Measurements from ENCODE around the gene HPS4. TPM values are rescaled to one million over a fixed set of nuclear protein-coding genes. Genes with fewer than 3 reads are reported as not detected.

The HPS4 gene
- total and polyA plus RNA-seq, 2 of the 8 experiments (the other 6 are each of a cell fraction or from before 2014, with no cell fraction given): 28.0 to 35.2 TPM

DNA sequence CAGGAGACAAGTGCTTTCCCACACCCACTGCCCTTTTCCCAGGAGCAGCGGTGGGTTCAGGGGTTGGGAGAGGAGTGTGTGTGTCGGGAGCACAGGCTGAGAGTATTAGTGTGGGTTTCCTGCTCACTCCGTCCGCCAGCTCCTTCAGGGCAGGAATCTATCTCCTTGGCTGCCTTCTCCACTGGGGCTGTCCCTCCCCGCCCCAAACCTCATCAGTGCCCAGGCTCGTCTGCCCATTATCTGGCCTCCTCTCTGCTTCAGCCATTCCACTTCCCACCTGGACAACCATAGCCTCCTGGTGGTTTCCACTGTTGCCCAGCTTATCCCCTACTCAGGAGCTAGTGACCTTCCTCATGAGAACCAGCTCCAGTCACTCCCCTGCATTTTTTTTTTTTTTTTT lies 34.6 kb downstream of the HPS4 start:
- Histone ChIP-seq H3K79me2 (ENCODE audit: control insufficient read depth in 1 of 2, insufficient read depth in 2 of 2, low read length in 2 of 2) (no peaks in the 10 kb centered on the region), H2AFZ (ENCODE audit: low read length) (no peak overlapping the region), H4K5ac (ENCODE audit: insufficient read length, low read depth, low read length) (no peak overlapping the region), H2BK20ac (ENCODE audit: low read length) (no peak overlapping the region), H3K9ac (replicated peaks in 1 of 4; ENCODE audit: extremely low read depth in 1 of 4, low read depth in 3 of 4, low read length in 3 of 4) (no peak overlapping the region), H3K4me1 (replicated peaks in 1 of 4; ENCODE audit: control insufficient read depth in 3 of 4, insufficient read depth in 4 of 4, low read length in 3 of 4) (no peaks in the 10 kb centered on the region), H3K36me3 (ENCODE audit: control insufficient read depth in 2 of 4, insufficient read depth in 4 of 4, low read length in 3 of 4) (peaks cover 0 to 29% (median 3%) of the 10 kb centered on the region in 4 experiments; a peak in 4 of 8 replicates), H3K23ac (ENCODE audit: insufficient read length) (no peak overlapping the region), H4K20me1 (replicated peaks in 1 of 2; ENCODE audit: control insufficient read depth in 1 of 2, insufficient read depth in 2 of 2, low read length in 2 of 2) (no peaks in the 10 kb centered on the region), H3K79me1 (ENCODE audit: low read depth, low read length) (no peaks in the 10 kb centered on the region), H2AK5ac (ENCODE audit: low read depth, low read length) (no peak overlapping the region), H3K27me3 (replicated peaks in 1 of 4; ENCODE audit: control insufficient read depth in 3 of 4, extremely low read depth in 1 of 4, insufficient read depth in 3 of 4, low read length in 3 of 4) (no peaks in the 10 kb centered on the region), H3K56ac (replicated peaks; ENCODE audit: insufficient read length, low read depth, low read length) (no peak overlapping the region), H3K4me3 (ENCODE audit: extremely low read depth in 1 of 4, insufficient read depth in 2 of 4, low read depth in 3 of 4, low read length in 4 of 4) (no peak overlapping the region), H2BK12ac (ENCODE audit: low read depth, low read length) (no peak overlapping the region), H2BK5ac (ENCODE audit: low read depth, low read length) (no peak overlapping the region), H3K9me3 (ENCODE audit: insufficient read depth in 2 of 2, low read depth in 1 of 2, low read length in 1 of 2) (no peaks in the 10 kb centered on the region), H2BK15ac (ENCODE audit: low read length) (no peak overlapping the region), H3K4me2 (ENCODE audit: insufficient read depth in 1 of 2, low read depth in 2 of 2, low read length in 2 of 2) (no peak overlapping the region), H2BK120ac (replicated peaks; ENCODE audit: low read depth, low read length) (no peak overlapping the region), H3K18ac (ENCODE audit: extremely low read depth, low read length) (no peak overlapping the region), H3K4ac (replicated peaks; ENCODE audit: insufficient read length, low read depth, low read length) (no peak overlapping the region), H4K8ac (ENCODE audit: extremely low read depth, insufficient read depth, low read length) (no peak overlapping the region), H3K14ac (ENCODE audit: insufficient read length) (no peak overlapping the region), H3K27ac (ENCODE audit: low read depth, low read length) (no peak overlapping the region), H3K23me2 (ENCODE audit: low read depth, low read length) (no peaks in the 10 kb centered on the region), H4K91ac (replicated peaks; ENCODE audit: insufficient read length, low read length) (no peak overlapping the region)
- FAIRE-seq (no peak), DNase-seq (ENCODE audit: low read depth in 1 of 2, low spot score in 2 of 2) (no peak)
- POLR2A ChIA-PET (ENCODE audit: partially characterized antibody): interaction anchor here (0.9 to 1.9 kb wide), 5 partner anchors 10 to 39 kb away, joined by 3 to 15 read pairs (median 4); partner anchors contain the start of gene ASPHD2
- 89% methylated on average over 6 of the region's 6 CpGs; no CpG with 5 or more reads in 1 of the 2 experiments for WGBS, 2 experiments (ENCODE audit: extremely low coverage in 1 of 2, insufficient coverage in 1 of 2, insufficient read length in 1 of 2, insufficient replicate concordance in 2 of 2, low coverage in 1 of 2, low lambda C conversion rate in 2 of 2, missing lambda C conversion rate in 1 of 2)
- CTCF ChIA-PET (ENCODE audit: partially characterized antibody): interaction anchor here (1.1 to 4.1 kb wide), 8 partner anchors 10 to 216 kb away, joined by 3 to 15 read pairs (median 10); no protein-coding TSS in a partner anchor
- TF ChIP-seq, protein P1, sequence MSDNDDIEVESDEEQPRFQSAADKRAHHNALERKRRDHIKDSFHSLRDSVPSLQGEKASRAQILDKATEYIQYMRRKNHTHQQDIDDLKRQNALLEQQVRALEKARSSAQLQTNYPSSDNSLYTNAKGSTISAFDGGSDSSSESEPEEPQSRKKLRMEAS (IDR thresholded peaks at IDR 0.05): no peak
- TF ChIP-seq JUN (IDR thresholded peaks at IDR 0.05; ENCODE audit: low read depth, low read length) (no peak), PHF8 (conservative IDR thresholded peaks at IDR 0.05; ENCODE audit: low read depth, low read length) (no peak), POLR2A (IDR thresholded peaks at IDR 0.05; ENCODE audit: control extremely low read depth in 1 of 2, low read depth in 2 of 2, low read length in 2 of 2) (no peak), SRF (IDR thresholded peaks at IDR 0.05; ENCODE audit: low read depth, low read length) (no peak), CHD2 (IDR thresholded peaks at IDR 0.05; ENCODE audit: low read length) (no peak), SIN3A (conservative IDR thresholded peaks at IDR 0.05 in 1 of 2, IDR thresholded peaks at IDR 0.05 in 1 of 2; ENCODE audit: low read depth in 1 of 2, low read length in 2 of 2) (no peak)

Data from H1 (cell line).